Tibial artery (tissue), 4 donors: ENCODE data around the gene ZBTB7C.

ENCODE experiments used
- DNase-seq, 2 donors: peaks; one replicate each; pipeline ENCODE4 v3.0.0-alpha.2; 2019
- H3K27ac ChIP-seq, 2 donors: fragments of 200-600 bp; sonication (generic) in 1 of 2; 1 replicate in 1 of 2; 2 replicates in 1 of 2; pipeline ENCODE4 v1.5.1; 2018 to 2019; ENCODE audit warnings: mild to moderate bottlenecking in 1 of 2
- H3K27me3 ChIP-seq, 2 donors: fragments of 200-600 bp; sonication (generic) in 1 of 2; one replicate each; pipeline versions ENCODE4 v1.5.1 to v1.6.0; 2016 to 2019
- H3K36me3 ChIP-seq, 3 donors: fragments of 200-600 bp; sonication (generic) in 2 of 3; one replicate each; pipeline ENCODE4 v1.5.1; 2016 to 2019; ENCODE audit warnings: mild to moderate bottlenecking in 2 of 3
- H3K4me1 ChIP-seq, 4 donors: fragments of 200-600 bp; sonication (generic) in 2 of 4; 1 replicate in 3 of 4; 2 replicates in 1 of 4; pipeline ENCODE4 v1.5.1; 2016 to 2019
- H3K4me3 ChIP-seq, 2 donors: fragments of 200-600 bp; sonication (generic) in 1 of 2; 1 replicate in 1 of 2; 2 replicates in 1 of 2; pipeline ENCODE4 v1.5.1; 2018 to 2019; ENCODE audit warnings: mild to moderate bottlenecking in 2 of 2
- H3K9me3 ChIP-seq, 3 donors: fragments of 200-600 bp; sonication (generic) in 1 of 3; one replicate each; pipeline ENCODE4 v1.5.1; 2016 to 2019
- intact Hi-C: fragments of 100-400 bp; cut with DNase I; formaldehyde crosslinking; loops from one replicate; pipeline ENCODE4 v1.15.0; 2023; ENCODE audit warnings: low total_unique reads
- TF ChIP-seq, protein P1 (sequence below), 2 experiments: fragments of 200-600 bp in 1 of 2; fragments of 450-650 bp in 1 of 2; IDR thresholded peaks; one replicate each; pipeline ENCODE4 v1.5.1; 2017 to 2019; ENCODE audit warnings: antibody characterized with exemption in 2 of 2, mild to moderate bottlenecking in 1 of 2, moderate library complexity in 1 of 2

The ZBTB7C gene

DNA sequence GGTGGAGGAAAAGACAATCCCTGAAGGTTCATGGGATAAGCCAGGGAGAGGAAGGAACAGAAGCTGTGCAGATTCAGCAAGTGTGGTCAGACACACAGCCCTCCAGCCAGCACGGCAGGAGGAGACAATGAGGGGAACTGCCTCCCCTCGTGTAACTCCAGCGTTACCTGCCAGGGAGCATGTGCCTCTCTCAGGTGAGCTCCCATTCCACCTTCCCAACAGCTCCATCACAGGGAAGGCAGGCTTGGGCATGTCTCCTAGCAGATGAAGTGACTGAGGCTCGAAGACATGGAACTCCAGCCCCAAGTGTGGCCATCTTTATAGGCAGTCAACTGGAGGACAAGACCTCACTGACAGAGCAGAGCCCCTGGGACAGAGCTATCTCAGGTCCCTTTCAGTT is 47.4 kb downstream of the ZBTB7C start:
- Histone ChIP-seq H3K4me3 (no peak overlapping the region), H3K4me1 (peaks cover 0 to 11% (median 0%) of the 10 kb centered on the region in 4 donors), H3K36me3 (no peaks in the 10 kb centered on the region), H3K9me3 (no peaks in the 10 kb centered on the region), H3K27me3 (no peaks in the 10 kb centered on the region), H3K27ac (no peak overlapping the region)
- TF ChIP-seq, protein P1, sequence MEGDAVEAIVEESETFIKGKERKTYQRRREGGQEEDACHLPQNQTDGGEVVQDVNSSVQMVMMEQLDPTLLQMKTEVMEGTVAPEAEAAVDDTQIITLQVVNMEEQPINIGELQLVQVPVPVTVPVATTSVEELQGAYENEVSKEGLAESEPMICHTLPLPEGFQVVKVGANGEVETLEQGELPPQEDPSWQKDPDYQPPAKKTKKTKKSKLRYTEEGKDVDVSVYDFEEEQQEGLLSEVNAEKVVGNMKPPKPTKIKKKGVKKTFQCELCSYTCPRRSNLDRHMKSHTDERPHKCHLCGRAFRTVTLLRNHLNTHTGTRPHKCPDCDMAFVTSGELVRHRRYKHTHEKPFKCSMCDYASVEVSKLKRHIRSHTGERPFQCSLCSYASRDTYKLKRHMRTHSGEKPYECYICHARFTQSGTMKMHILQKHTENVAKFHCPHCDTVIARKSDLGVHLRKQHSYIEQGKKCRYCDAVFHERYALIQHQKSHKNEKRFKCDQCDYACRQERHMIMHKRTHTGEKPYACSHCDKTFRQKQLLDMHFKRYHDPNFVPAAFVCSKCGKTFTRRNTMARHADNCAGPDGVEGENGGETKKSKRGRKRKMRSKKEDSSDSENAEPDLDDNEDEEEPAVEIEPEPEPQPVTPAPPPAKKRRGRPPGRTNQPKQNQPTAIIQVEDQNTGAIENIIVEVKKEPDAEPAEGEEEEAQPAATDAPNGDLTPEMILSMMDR (IDR thresholded peaks at IDR 0.05), result no peak
- no peak for DNase-seq
- intact Hi-C loops, result no loop called here

DNA sequence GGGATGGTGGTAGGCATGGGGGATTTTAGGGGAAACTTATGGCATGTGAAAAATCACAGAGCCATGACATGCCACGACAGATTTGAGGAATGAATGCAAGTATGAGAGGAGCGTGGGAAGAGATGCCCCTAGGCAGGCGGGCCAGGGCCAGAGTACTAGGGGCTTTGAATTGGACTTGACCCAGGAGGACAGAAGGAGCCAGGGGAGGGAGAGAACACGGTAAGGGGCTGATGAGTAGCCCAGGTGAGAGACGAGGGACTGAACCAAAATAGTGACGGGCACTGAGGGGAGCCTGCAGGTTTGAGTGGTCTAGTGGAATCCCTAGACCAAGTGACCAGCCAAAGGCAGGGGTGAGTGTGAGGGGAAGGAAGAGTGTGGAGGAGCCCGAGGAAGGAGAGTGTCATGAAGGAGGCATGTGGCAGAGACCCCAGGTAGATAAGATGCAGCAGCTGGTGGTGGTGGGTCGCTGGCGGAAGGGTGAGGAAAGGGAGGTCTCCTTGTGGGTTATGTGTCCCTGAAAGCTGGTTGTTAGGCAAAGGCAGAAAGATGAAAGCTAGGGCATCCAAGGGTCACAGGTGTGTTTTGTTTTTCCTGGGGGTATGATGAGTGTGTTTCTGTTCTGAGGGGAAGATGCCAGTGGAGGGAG is 48.7 kb downstream of the ZBTB7C start:
- no peak overlapping the region for H3K4me3 ChIP-seq
- H3K9me3 ChIP-seq, result no peaks in the 10 kb centered on the region
- H3K27ac ChIP-seq, result no peak overlapping the region
- intact Hi-C loops, result no loop called here
- TF ChIP-seq, protein P1 (IDR thresholded peaks at IDR 0.05), result no peak
- DNase-seq, result no peak
- H3K27me3 ChIP-seq, result no peaks in the 10 kb centered on the region
- no peaks in the 10 kb centered on the region for H3K36me3 ChIP-seq
- H3K4me1 ChIP-seq, result peaks cover 0 to 19% (median under 1%) of the 10 kb centered on the region in 4 donors

DNA sequence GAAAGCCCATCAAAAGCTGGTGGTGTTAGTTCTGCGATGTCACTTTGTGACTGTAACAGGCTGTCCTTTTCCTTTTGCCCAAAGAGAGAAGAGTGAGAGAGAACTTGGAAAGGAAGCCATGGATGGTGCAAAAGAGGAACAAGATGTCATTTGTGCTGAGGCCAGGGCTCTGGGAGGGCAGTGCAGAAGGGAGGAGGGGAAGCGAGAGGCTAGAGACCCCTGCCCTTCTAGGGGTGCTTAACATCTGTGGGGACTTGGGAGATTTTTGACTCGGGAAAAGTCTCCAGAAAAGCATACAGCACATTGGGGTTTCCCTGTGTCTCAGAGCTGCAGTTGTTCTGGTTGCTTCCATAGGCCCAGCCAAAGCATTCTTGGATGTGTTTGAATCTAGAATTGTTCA is 49.6 kb downstream of the ZBTB7C start:
- Histone ChIP-seq H3K36me3 (no peaks in the 10 kb centered on the region), H3K9me3 (no peaks in the 10 kb centered on the region), H3K4me1 (peaks cover 0 to 27% (median 6%) of the 10 kb centered on the region in 4 donors), H3K4me3 (no peak overlapping the region), H3K27me3 (no peaks in the 10 kb centered on the region), H3K27ac (no peak overlapping the region)
- TF ChIP-seq, protein P1 (IDR thresholded peaks at IDR 0.05), result no peak
- intact Hi-C loops, result no loop called here
- DNase-seq, result no peak

DNA sequence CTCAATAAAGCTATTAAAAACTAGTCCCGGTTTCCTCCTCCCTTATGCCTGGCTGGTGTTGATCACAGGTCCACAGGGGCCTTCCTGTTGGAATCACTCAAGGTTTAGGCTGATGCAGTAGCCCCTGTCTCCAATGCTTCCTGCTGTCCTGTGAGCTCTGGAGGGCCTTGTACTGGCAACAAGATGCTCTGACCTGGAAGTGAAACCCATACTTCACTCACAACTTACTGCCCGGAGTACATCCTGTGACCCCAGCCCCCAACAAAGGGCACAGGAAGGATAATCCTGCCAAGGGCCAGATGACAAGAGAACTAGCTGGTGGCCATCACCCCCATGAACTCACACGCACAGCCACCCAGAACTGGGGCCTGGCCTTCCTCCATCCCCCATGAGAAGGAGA is 50.3 kb downstream of the ZBTB7C start:
- no peak overlapping the region for H3K27ac ChIP-seq
- TF ChIP-seq, protein P1 (IDR thresholded peaks at IDR 0.05), result no peak
- DNase-seq, result no peak
- H3K27me3 ChIP-seq, result no peaks in the 10 kb centered on the region
- peaks cover 0 to 32% (median 9%) of the 10 kb centered on the region in 4 donors for H3K4me1 ChIP-seq
- intact Hi-C loops, result no loop called here
- H3K9me3 ChIP-seq, result no peaks in the 10 kb centered on the region
- H3K36me3 ChIP-seq, result no peaks in the 10 kb centered on the region
- no peak overlapping the region for H3K4me3 ChIP-seq

DNA sequence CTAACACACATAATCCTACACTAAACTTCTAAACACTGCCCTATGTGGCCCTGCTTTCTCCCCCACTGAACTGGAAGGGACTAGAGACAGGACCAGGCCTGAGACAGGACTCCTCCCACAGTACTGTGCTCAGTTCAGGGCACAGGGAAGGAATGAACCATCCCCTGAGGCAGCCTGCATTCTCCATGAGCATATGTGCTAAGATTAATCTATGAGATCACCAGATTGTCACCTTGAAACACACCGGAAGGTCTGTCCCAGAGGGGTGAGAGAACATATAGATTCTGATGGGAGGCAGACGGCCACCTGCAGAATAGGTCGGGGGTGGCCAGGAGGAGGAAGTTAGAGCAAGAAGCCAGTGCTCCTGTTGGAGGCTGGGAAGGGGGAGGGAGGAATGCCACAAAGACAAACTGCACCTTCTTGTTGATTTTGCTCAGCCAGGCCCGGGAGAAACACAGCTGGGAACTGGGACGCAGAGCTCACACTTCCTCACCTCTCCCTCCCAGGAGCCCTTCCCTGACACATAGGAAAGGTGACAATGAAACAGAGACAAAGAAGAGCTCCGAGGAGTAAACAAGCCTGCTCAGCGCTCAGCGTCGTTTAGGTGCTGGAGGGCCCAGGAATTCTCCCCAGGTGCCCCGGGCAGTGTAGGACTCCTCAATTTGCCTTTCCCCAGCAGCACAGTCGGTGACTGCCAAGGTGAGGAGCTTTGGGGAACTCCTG is 52.1 kb downstream of the ZBTB7C start:
- no peak overlapping the region for H3K27ac ChIP-seq
- no peak for DNase-seq
- TF ChIP-seq, protein P1 (IDR thresholded peaks at IDR 0.05), result no peak

More for the DNA sequence above, 52.1 kb downstream of the ZBTB7C start:
- no peak overlapping the region for H3K4me3 ChIP-seq
- H3K36me3 ChIP-seq, result no peaks in the 10 kb centered on the region
- no peaks in the 10 kb centered on the region for H3K9me3 ChIP-seq
- intact Hi-C loops, result no loop called here
- H3K27me3 ChIP-seq, result no peaks in the 10 kb centered on the region
- peaks cover 0 to 26% (median 9%) of the 10 kb centered on the region in 4 donors for H3K4me1 ChIP-seq
